Liver (tissue), 9 donors: ENCODE data around the gene ZNF330. TPM values are rescaled to one million over a fixed set of nuclear protein-coding genes. Genes with fewer than 3 reads are reported as not detected.

Experiments used
- DNase-seq: peaks from one replicate; pipeline ENCODE4 v3.0.0-alpha.2; 2017; ENCODE audit warnings: low spot score
- H3K27ac ChIP-seq, 2 donors: one replicate each; pipeline ENCODE4 v1.7.0; 2013; ENCODE audit warnings: inconsistent platforms in 2 of 2, low read length in 2 of 2, control low read depth in 1 of 2, low read depth in 1 of 2, mild to moderate bottlenecking in 1 of 2
- H3K27me3 ChIP-seq, 4 donors: one replicate each; pipeline versions ENCODE4 v1.6.1 to v1.7.0; 2013; ENCODE audit warnings: low read length in 3 of 4, inconsistent platforms in 1 of 4, mild to moderate bottlenecking in 1 of 4, moderate library complexity in 1 of 4; ENCODE audit not compliant: control insufficient read depth in 4 of 4, insufficient read depth in 4 of 4
- H3K36me3 ChIP-seq, 4 donors: one replicate each; pipeline versions ENCODE4 v1.6.1 to v1.7.0; 2013; ENCODE audit warnings: low read length in 3 of 4, mild to moderate bottlenecking in 3 of 4, low read depth in 1 of 4, moderate library complexity in 1 of 4; ENCODE audit not compliant: control insufficient read depth in 4 of 4, insufficient read depth in 3 of 4
- H3K4me1 ChIP-seq, 4 donors: one replicate each; pipeline versions ENCODE4 v1.6.1 to v1.7.0; 2013; ENCODE audit warnings: low read length in 3 of 4, mild to moderate bottlenecking in 3 of 4, moderate library complexity in 1 of 4; ENCODE audit not compliant: control insufficient read depth in 4 of 4, insufficient read depth in 4 of 4
- H3K4me3 ChIP-seq, 3 donors: one replicate each; pipeline versions ENCODE4 v1.6.1 to v1.7.0; 2013; ENCODE audit warnings: low read length in 3 of 3, control low read depth in 1 of 3, low read depth in 1 of 3, mild to moderate bottlenecking in 1 of 3
- H3K9ac ChIP-seq, 2 donors: one replicate each; pipeline ENCODE4 v1.7.0; 2013; ENCODE audit warnings: low read length in 2 of 2, mild to moderate bottlenecking in 2 of 2, moderate library complexity in 2 of 2, control low read depth in 1 of 2, low read depth in 1 of 2
- H3K9me3 ChIP-seq, 4 donors: one replicate each; pipeline versions ENCODE4 v1.6.1 to v1.7.0; 2013; ENCODE audit warnings: low read length in 3 of 4; ENCODE audit not compliant: control insufficient read depth in 4 of 4
- GABPA ChIP-seq, 2 donors: IDR thresholded peaks in 1 of 2; conservative IDR thresholded peaks in 1 of 2; 2 replicates each; pipeline ENCODE4 v1.6.1; 2016; ENCODE audit warnings: antibody characterized with exemption in 2 of 2, mild to moderate bottlenecking in 1 of 2, moderate library complexity in 1 of 2
- HNF4A ChIP-seq, 2 donors: conservative IDR thresholded peaks; 2 replicates each; pipeline ENCODE4 v1.6.1; 2016; ENCODE audit warnings: antibody characterized with exemption in 2 of 2, mild to moderate bottlenecking in 2 of 2
- JUND ChIP-seq, 2 donors: IDR thresholded peaks; 2 replicates each; pipeline ENCODE4 v1.6.1; 2016; ENCODE audit warnings: antibody characterized with exemption in 2 of 2
- RAD21 ChIP-seq, 2 donors: IDR thresholded peaks; 2 replicates each; pipeline ENCODE4 v1.6.1; 2016; ENCODE audit warnings: antibody characterized with exemption in 2 of 2, mild to moderate bottlenecking in 2 of 2
- RXRA ChIP-seq, 2 donors: IDR thresholded peaks; 2 replicates each; pipeline ENCODE4 v1.6.1; 2017 to 2018; ENCODE audit warnings: antibody characterized with exemption in 2 of 2, mild to moderate bottlenecking in 1 of 2
- SP1 ChIP-seq: IDR thresholded peaks from 2 replicates; pipeline ENCODE4 v1.6.1; 2018; ENCODE audit warnings: antibody characterized with exemption, mild to moderate bottlenecking
- TAF1 ChIP-seq: conservative IDR thresholded peaks from 2 replicates; pipeline ENCODE4 v1.6.1; 2016; ENCODE audit warnings: antibody characterized with exemption, mild to moderate bottlenecking
- WGBS: extraction: QIAGEN DNeasy Blood & Tissue Kit; methylation state at CpG from one replicate; pipeline ENCODE4 v1.1.7; 2013; 5-methylcytosine and 5-hydroxymethylcytosine counted together
- polyA plus RNA-seq, 2 donors: library from polyadenylated mRNA; stranded (reverse) in 1 of 2; unstranded in 1 of 2; fragments of 200-250 nt in 1 of 2; fragments of >200 nt in 1 of 2; fragmentation: Nextera tagmentation in 1 of 2; extraction: Ambion mirVana in 1 of 2; gene quantifications; one replicate each; pipeline versions ENCODE4 v1.2.1 to v1.2.3, GENCODE V29; 2013 to 2015
- total RNA-seq, 2 donors: library from RNA; depleted of rRNA; stranded (reverse); fragments of >200 nt; gene quantifications; one replicate each; pipeline ENCODE4 v1.2.3, GENCODE V29; 2014
- TF ChIP-seq, protein P1 (sequence below): IDR thresholded peaks from 2 replicates; pipeline ENCODE4 v1.6.1; 2016; ENCODE audit warnings: antibody characterized with exemption, mild to moderate bottlenecking
- TF ChIP-seq, protein P2 (sequence below): IDR thresholded peaks from 2 replicates; pipeline ENCODE4 v1.6.1; 2016; ENCODE audit warnings: antibody characterized with exemption
- TF ChIP-seq, protein P3 (sequence below): fragments of 150-350 bp; IDR thresholded peaks from 2 replicates; pipeline ENCODE4 v1.5.1; 2017; ENCODE audit warnings: improper control_type of control experiment, low read depth, low read length; ENCODE audit not compliant: missing input control
- TF ChIP-seq, protein P4 (sequence below): IDR thresholded peaks from 2 replicates; pipeline ENCODE4 v1.6.1; 2016; ENCODE audit warnings: antibody characterized with exemption
- donor health status: healthy.
- donor health status: healthy.
- donor health status: healthy.
- donor health status: healthy.
- donor health status: healthy.

Gene ZNF330
- total and polyA plus RNA-seq, 4 donors, result 11.7 to 23.2 (median 19.0) TPM

DNA sequence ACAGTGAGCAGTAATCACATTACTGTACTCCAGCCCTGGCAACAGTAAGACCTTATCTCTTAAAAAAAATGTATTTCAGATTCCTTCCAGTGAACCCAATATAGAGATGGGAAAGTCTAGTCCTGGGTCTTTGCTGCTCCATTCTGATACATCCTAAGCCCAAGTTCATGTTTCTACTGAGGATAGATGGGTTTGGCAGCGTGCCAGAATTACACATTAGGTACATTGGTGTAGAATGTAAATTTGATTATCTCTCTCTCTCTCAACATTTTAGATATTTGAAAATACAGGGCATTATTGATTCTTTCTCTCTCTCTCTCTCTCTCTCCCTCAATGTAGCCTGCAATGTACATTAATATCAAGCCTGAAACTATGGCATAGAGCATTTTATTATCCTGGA, 43.5 kb upstream of the ZNF330 start (continued):
- TF ChIP-seq, protein P1, sequence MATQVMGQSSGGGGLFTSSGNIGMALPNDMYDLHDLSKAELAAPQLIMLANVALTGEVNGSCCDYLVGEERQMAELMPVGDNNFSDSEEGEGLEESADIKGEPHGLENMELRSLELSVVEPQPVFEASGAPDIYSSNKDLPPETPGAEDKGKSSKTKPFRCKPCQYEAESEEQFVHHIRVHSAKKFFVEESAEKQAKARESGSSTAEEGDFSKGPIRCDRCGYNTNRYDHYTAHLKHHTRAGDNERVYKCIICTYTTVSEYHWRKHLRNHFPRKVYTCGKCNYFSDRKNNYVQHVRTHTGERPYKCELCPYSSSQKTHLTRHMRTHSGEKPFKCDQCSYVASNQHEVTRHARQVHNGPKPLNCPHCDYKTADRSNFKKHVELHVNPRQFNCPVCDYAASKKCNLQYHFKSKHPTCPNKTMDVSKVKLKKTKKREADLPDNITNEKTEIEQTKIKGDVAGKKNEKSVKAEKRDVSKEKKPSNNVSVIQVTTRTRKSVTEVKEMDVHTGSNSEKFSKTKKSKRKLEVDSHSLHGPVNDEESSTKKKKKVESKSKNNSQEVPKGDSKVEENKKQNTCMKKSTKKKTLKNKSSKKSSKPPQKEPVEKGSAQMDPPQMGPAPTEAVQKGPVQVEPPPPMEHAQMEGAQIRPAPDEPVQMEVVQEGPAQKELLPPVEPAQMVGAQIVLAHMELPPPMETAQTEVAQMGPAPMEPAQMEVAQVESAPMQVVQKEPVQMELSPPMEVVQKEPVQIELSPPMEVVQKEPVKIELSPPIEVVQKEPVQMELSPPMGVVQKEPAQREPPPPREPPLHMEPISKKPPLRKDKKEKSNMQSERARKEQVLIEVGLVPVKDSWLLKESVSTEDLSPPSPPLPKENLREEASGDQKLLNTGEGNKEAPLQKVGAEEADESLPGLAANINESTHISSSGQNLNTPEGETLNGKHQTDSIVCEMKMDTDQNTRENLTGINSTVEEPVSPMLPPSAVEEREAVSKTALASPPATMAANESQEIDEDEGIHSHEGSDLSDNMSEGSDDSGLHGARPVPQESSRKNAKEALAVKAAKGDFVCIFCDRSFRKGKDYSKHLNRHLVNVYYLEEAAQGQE, result no peak
- no peak for TF ChIP-seq HNF4A (conservative IDR thresholded peaks at IDR 0.05)

DNA sequence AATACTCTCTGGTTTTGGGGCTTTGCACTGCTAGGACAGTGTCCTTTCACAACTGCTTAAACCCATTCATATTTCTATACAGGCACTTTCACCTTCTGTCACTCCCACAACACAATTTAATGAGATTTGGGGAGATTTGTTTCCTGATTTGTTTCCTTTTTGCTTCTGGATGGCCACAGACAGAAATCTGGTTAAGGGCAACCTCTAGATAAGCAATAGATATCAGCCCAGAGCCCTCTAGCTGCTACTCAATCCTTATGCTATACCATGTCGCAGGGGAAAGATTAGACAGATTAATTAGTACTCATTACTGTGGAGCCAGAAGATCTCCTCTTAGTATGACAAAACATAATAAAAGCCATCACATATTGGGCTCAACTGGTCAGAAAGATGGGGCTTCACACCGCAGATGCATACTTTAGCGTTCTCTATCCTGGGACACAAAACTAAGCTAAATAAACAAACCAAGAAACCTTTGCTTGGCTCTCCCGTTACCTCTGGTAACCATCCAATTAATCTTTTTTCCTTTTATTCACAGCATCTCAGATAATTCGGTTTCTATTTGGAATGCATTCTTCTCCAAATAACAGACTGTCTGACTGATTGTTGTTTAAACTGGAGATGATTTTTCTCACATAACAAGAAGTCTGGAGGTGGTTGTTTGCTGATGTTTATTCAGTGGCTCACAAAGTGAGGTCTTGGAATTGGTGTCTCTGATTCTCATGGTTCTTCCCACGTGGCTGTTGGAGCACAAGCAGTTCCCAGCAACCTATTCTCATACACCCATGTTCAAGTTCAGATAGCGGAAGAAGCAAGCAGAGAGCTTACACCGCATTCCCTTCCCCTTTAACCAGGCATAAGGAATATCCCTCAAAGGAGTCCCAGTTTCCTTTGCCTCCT, 41.0 kb upstream of the ZNF330 start:
- TF ChIP-seq, protein P2, sequence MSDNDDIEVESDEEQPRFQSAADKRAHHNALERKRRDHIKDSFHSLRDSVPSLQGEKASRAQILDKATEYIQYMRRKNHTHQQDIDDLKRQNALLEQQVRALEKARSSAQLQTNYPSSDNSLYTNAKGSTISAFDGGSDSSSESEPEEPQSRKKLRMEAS, result no peak
- TF ChIP-seq, protein P3, sequence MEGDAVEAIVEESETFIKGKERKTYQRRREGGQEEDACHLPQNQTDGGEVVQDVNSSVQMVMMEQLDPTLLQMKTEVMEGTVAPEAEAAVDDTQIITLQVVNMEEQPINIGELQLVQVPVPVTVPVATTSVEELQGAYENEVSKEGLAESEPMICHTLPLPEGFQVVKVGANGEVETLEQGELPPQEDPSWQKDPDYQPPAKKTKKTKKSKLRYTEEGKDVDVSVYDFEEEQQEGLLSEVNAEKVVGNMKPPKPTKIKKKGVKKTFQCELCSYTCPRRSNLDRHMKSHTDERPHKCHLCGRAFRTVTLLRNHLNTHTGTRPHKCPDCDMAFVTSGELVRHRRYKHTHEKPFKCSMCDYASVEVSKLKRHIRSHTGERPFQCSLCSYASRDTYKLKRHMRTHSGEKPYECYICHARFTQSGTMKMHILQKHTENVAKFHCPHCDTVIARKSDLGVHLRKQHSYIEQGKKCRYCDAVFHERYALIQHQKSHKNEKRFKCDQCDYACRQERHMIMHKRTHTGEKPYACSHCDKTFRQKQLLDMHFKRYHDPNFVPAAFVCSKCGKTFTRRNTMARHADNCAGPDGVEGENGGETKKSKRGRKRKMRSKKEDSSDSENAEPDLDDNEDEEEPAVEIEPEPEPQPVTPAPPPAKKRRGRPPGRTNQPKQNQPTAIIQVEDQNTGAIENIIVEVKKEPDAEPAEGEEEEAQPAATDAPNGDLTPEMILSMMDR, result no peak
- no peak for TF ChIP-seq RXRA (IDR thresholded peaks at IDR 0.05)
- no peak for TF ChIP-seq GABPA (IDR thresholded peaks at IDR 0.05 in 1 of 2, conservative IDR thresholded peaks at IDR 0.05 in 1 of 2)
- TF ChIP-seq, protein P4, sequence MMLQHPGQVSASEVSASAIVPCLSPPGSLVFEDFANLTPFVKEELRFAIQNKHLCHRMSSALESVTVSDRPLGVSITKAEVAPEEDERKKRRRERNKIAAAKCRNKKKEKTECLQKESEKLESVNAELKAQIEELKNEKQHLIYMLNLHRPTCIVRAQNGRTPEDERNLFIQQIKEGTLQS, result no peak
- TF ChIP-seq, protein P1, result no peak
- TF ChIP-seq TAF1, result no peak
- TF ChIP-seq RAD21 (IDR thresholded peaks at IDR 0.05), result no peak
- TF ChIP-seq SP1, result no peak
- TF ChIP-seq JUND (IDR thresholded peaks at IDR 0.05), result no peak

More for the DNA sequence above, 41.0 kb upstream of the ZNF330 start:
- no peak overlapping the region for H3K27ac ChIP-seq
- no peak overlapping the region for H3K9ac ChIP-seq
- 53% methylated on average over 8 of the region's 8 CpGs for WGBS
- peaks cover 0 to 2% (median 0%) of the 10 kb centered on the region in 4 donors for H3K27me3 ChIP-seq
- H3K36me3 ChIP-seq, result no peaks in the 10 kb centered on the region
- no peak for DNase-seq
- H3K4me3 ChIP-seq, result no peak overlapping the region
- no peaks in the 10 kb centered on the region for H3K4me1 ChIP-seq
- no peaks in the 10 kb centered on the region for H3K9me3 ChIP-seq
